GM18505 (cell line): Measurements from ENCODE around the gene ACOXL.
"Not testable (repeated sequence)": the region's sequence is repeated elsewhere in the genome, so short reads cannot be mapped to it uniquely, and the experiment has no call there.

Experiments used
- ATAC-seq: cut with Tn5 transposase; IDR thresholded peaks from one replicate; pipeline ENCODE4 v1.9.1; 2021; ENCODE audit not compliant: unreplicated experiment
- POLR2A ChIP-seq: IDR thresholded peaks from 4 replicates; pipeline ENCODE4 v1.6.1; 2011; ENCODE audit warnings: borderline replicate concordance; ENCODE audit not compliant: insufficient read depth, insufficient read length; ENCODE audit errors: extremely low read depth

Gene ACOXL

DNA sequence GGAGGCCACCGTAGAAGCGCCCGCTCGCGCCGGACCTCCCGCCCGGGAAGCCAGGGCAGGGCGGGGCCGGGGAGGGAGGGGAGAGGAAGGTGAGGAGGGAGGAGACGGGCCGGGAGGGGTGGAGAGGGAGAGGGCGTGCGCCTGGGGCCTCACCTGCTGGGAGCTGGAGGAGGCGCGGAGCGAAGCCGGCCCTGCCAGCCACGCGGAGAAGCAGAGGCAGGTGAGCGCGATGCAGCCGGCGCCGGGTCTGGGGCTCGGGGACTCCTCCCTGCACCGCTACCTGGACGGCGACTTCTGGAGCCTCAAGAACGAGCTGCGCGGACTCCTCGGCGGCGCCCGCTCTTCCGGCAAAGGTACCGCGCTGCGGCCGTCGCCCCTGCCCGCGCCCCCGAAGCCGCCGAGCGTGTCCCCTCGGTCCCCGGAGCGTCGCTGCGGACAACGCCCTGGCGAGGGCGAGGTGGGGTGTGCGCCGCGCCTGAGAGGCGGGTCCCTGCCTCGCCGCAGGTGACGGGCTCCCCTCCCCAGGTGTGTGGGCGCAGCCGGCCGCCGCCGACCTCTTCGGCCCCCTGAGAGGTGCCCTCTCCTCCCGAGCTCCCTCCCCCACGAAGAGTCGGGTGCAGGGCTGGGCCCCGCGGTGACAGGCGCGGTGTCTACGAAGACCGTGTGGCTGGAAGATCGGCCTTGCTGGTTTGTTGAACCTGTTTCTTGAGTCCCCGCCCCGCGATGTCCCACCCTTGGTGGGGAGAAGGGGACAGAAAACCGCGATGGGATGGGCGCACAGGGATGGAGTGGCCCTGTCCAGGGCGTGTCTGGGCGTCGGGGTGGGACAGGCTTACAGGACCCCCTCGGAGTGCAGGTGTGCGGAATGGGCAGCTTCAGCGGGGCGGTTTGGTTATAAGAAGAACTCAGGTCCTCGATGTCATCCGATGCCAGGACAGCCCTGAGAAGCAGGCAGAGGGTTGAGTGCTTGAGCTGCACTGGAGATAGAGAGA is at the start of gene ACOXL:
ACOXL (plus strand) TSS at position 152 of the 992 bp plus-strand sequence. CDS start 35,817 bp downstream, outside the sequence.
- no peak for TF ChIP-seq POLR2A
- no peak for ATAC-seq

DNA sequence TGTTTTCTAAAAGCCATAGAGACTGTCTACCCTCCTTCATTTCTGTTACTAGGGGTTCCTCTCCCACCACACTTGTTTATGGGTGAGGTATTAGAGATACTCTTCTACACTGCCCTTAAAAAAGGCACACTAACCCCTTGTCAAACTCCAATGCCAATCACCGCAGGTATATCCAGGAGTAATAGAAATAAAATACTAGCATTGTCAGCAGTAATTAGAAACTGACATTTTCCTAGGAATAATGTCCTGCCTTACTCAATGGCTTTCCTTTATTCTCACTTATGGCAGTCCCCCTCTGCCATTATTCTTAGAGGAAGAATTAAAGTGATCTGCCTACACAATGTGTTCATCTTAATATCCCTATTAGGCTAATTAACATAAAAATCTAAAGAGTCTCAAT is 49.5 kb upstream of the ACOXL start:
- ATAC-seq: no peak
- no peak for TF ChIP-seq POLR2A

DNA sequence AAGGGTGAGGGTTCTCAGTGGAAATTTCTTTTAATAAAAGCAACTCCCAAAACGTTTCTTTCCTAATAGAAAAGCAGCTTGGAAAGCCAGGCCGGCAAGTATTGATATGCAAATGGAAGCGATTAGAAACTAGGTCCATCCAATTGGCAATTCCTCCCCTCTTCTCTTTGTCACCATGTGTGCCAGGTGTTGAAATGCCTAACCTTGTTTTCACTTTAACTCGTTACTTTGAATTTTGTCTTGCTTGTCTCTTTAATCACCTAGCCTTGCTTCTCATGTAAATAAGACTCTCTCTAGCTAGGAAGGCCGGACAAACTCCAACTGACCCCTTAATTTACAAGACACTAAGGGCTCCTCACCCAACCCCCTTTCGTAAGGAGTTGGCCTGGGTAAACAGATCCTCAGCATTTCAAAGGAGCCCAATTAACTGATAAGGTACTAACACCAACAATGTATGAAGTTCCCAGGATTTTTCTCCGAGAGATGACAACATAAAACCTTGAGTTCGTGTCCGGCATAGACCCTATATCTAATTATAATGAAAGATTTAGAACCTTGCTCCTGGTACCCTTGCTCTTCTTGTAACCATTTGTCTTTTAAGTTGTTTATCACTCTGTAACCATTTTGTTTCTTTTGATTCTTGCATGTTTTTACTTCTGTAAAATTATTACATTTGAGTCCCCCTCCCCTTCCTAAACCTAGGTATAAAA is 44.4 kb upstream of the ACOXL start:
- ATAC-seq: not testable (repeated sequence)

DNA sequence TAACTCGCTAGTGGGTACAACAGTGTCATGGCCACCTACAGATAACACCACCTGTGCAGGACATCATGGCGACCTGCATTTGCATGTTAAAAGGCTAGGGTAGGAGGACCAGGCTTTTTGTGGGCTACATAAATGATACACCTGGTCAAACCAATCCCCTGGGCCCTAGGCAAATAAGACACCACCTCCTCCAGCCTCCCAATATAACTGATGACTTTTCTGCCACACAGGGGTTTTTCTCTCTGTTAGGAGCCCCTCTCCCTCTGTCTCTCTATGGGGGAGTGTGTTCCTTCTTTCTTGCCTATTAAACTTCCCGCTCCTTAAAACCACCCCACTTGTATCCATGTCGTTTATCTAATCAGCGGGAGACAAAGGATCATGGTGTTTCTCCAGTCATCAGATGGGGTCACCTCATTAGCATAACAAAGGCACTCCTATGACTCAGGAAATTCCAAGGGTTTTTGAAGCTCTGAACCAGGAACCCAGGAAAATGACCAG is 43.7 kb upstream of the ACOXL start:
- ATAC-seq: no peak
- no peak for TF ChIP-seq POLR2A

DNA sequence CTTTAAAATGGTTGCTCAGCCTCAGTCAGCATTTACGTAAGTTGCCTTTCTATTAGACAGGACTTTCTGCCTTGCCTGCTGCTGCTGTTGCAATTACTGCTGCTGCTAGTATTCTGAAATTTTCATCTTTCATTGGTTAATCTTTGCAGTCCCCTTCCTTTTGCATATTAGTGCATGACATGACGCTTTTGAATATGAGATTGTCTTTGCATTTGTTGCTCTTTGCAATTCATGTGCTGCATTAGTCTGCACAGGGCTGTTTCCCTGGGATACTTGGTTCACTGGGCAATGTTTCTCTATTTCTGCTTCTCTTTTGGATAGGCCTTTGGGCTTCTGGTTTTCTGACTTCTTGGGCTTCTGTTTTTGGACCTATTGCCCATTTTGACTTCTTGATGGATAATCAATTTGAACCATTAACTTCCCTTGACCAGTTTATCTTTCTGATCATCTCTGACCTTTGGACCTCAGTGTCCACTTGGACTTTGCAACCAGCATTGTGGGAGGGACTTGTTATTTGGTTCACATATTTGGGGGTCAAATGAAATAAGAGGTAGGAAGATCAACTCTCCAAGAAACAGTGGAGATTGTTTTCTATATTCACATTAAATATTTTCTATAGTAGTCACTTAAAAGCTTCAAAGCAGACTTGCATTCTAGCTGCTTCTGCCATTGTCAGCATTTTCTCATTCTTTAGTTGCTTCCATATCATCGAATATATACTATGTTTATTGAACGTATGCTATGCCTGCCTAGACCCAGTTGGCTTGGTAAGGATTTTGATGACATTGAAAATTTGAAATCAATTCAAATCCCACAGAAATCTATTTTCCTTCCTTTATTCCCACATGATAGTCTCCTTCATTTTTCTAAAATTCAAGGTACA is 42.0 kb upstream of the ACOXL start:
- no peak for ATAC-seq
- TF ChIP-seq POLR2A: no peak

DNA sequence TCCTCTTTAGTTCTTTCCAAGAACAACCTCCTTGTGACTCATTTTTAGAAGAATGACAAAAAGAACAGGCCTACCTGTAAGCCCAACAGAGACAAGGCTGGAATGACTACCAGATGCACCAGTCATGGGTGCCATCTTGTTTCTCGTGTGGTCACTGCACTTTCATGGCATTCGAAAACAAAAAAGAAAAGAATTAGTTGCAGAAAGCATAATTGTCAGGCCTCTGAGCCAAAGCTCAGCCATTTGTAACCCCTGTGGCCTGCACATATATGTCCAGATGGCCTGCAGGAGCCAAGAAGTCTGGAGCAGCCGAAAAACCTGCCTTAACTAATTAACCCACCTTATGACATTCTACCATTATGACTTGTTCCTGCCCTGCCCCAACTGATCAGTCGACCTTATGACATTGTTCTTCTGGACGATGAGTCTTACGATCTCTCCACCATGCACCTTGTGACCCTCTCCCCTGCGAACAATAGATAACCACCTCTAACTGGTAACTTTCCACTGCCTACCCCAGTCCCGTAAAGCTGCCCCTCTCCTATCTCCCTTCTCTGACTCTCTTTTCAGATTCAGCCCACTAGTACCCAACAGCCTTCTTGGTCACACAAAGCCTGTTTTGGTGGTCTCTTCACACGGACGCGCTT is 40.6 kb upstream of the ACOXL start:
- ATAC-seq: no peak
- no peak for TF ChIP-seq POLR2A

DNA sequence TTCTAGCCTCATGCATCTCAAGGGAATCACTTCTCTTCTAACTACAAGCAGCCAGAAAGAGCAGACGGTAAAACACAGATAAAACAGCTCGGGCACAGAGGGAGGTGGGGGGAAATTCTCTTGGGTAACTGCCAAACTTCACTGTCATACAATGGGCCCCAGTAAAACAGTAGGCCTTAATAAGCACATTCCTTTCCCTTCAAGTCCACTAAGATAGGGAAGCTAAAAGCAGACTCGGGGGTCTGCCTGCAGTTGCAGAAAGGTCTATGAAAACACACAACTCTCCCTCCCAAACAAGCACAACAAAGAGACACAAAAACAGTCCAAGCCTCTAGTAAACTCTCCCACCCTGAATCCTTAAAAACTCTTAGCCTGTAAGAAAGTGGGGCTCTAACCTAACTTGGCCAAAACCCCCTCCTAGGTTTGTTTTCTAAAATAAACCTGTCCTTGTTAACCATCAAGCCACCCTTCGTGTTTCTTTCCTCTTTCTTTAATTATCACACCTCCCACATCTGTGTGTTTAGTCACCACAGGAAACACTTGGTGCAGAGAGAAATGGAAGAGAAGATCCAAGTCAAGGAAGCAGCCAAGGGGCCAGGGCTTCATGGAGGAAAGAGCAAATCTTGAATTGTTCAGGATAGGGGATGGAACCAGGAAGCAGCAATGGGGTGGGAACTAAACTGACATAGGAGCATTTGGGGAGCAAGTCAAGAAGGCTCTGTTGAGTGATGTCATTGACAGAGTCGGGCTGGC is 37.1 kb upstream of the ACOXL start:
- not testable (repeated sequence) for ATAC-seq

DNA sequence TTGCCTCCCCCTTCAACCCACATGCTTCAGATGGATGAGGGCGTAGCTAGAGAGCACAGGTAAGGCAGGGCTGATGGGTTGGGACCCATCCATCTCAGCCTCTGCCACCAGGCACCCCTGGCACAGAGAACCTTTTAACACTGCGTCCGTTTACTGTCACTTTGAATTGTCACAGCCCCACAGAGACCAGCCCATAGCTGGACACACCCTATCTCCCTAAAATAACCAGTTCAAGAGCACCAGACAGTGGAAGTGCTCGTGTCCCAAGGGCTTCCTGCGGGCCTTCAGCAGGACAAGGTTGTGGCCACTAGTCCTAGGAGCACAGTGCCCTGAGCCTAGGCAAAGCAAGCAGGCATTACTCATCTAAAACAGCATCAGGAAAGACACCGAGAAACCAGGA is 34.1 kb upstream of the ACOXL start:
- ATAC-seq: not testable (repeated sequence)

DNA sequence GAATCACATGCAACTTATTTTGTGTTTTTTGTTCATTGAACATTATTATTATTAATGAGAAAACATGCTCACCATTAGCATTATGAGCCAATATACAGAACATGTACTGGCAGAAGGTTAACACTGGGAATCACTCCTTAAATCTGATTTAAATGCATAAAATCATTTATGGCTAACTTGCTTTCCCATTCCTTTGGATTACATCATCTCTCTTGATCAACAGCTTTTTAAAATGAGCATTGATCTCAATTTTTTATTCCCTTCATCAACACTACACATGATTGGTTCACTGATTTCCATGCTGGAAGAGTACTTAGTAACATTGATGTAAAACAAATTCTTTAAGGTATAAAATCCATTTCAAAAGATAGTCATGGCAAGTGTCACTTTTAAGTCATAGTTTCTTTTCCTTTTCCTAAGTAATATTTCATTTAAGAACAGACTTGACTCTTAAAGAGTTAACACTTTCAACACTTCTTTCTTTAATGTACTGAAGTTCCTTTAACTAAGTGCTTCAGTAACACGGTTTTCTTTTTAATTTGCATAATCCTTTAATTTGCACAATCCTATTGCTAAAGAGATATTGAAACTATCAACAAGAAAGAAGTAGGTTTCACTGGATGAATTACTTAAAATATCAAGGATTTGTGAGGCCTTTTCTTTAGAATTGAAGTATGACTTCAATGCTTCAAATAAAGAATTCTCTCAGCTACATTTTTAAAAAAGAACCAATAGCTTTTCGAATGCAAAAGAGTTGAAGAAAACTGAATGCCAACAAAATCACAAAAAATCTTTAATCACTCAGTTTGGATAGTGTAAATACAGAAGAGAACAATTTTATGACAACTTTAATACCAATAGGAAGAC is 29.6 kb upstream of the ACOXL start:
- TF ChIP-seq POLR2A: no peak
- ATAC-seq: no peak

DNA sequence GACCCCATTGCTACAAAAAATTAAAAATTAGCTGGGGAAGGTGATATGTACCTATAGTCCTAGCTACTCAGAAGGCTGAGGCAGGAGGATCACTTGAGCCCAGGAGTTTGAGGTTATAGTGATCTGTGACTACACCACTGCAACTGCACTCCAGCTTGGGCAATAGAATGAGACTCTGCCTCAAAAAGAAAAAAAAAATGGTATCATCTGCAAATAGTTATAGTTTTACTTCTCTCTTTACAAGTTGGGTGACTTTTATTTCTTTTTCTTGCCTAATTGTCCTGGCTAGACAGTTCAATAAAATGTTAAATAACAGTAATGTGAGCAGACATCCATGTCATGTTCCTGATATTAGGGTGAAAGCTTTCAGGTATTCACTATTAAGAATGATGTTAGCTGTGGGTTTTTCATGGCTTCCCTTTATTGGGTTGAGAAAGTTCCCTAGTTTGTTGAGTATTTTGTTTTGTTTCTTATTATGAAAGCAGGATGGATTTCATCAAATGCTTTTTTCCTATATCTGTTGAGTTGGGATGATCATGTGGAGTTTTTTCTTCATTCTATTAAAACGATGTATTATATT is 24.9 kb upstream of the ACOXL start:
- TF ChIP-seq POLR2A: no peak
- ATAC-seq: no peak

DNA sequence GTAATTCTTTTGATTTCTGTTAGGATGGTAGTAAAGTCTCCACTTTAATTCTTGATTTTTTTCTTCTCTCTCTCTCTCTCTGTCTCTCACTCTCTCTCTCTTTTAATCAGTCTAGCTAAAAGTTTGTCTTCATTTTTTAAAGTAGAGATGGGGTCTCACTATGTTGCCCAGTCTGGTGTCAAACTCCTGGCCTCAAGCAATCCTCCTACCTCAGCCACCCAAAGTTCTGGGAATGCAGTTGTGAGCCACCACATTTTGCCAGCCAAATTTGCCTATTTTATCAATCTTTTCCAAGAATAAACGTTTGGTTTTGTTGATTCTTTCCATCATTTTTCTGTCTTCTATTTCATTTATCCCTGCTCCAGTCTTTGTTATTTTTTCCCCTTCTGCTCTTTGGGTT is 23.9 kb upstream of the ACOXL start:
- no peak for ATAC-seq
- TF ChIP-seq POLR2A: no peak
